Measurements from ENCODE around the gene FGFR2.

The FGFR2 gene

DNA sequence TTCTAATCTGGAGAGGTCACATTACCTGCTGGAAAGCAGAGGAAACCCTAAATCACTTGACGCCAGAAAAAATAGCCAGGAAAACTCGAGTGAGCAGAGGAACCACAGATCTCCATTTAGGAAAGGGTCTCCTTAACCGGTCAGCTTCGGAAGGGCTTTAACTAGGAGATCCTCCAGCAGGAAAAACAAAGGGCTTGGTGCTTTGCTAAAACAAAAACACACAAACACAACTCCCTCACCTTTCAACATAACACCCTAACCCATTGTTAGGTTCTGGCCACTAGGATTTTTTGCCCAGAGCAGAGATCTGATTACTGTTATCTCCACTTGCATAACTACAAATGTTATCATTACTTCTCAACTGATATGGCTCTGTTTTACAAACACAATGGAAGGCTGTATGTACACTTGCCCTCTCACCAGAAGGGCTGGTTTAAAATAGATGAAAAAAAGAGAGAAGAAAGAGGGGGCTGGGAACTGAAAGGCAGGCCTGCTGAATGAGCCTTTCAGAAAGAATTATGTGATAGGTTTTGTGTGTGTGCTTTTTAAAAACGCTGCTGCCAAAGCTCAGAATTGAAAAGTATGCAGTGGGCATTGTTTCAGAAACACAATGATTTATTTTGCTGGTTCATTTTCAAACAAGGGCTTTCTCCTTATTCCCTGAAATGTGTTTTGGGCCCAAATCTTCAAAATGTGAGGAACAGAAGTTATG, 161.5 kb downstream of the FGFR2 start:
- Mint-ChIP-seq H3K9me3 (peaks cover 4% of the 10 kb centered on the region), H3K36me3 (no peaks in the 10 kb centered on the region), H3K27ac (no peak overlapping the region), H3K4me3 (no peak overlapping the region), H3K4me1 (no peaks in the 10 kb centered on the region)
- no peak for ATAC-seq
- no peak for DNase-seq (ENCODE audit: low spot score in 2 of 2)

DNA sequence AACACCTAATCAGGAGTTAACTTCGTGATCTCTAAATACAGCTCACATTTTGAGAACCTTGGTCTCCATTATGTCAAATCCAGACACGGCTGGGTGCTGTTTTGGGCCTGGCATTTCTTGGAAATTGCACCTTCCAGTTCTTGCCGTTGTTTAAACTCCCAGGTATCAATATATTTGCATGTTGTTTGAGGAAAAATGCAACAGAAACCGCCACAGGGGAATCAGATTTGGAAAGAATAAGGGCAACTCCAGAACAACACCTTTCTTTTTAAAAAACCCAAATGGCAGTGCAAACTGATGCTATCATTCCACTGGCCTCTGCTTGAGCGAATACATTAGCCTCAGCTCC, 162.0 kb downstream of the FGFR2 start:
- DNase-seq (ENCODE audit: low spot score in 2 of 2) = no peak
- no peaks in the 10 kb centered on the region for H3K4me1 Mint-ChIP-seq
- no peak overlapping the region for H3K4me3 Mint-ChIP-seq
- peaks cover 4% of the 10 kb centered on the region for H3K9me3 Mint-ChIP-seq
- H3K27ac Mint-ChIP-seq = no peak overlapping the region
- no peak for ATAC-seq
- no peaks in the 10 kb centered on the region for H3K36me3 Mint-ChIP-seq

DNA sequence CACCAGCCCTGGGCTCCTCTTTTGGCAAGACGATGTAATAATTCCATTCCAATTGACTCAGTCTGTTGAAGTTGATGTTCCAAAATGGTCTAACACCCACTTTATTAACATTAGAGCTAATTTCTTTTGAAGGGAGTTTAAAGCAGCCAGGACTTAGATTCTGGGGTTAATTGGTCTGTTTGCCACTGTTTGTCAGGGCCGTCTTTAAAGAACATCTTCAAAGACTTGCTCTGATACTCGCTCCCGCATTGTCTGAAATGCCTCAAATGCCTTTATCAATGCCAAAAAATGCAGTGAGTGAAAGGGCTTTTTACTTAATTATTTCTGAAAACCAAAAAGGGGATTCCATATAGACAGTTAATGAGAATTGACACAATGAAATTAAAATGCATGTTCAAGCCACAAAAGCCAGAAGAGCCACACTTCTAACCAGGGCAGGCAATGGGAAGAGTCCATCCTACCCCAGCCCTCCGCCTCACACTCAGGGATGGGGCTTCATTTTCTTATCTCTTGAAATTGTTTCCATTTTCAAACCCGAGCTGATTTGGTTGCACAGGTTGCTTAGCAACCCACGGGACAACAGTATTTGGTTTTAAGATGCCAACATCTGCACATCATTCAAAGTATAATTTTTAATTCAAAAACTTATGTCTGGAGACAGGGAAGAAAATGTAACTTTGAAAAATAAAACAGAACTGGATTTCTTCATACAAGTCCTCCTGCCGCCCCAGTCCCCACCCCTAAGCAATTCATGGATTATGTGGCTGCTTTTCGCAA, 163.0 kb downstream of the FGFR2 start:
- ATAC-seq = no peak
- DNase-seq (ENCODE audit: low spot score in 2 of 2) = no peak
- no peaks in the 10 kb centered on the region for H3K4me1 Mint-ChIP-seq

DNA sequence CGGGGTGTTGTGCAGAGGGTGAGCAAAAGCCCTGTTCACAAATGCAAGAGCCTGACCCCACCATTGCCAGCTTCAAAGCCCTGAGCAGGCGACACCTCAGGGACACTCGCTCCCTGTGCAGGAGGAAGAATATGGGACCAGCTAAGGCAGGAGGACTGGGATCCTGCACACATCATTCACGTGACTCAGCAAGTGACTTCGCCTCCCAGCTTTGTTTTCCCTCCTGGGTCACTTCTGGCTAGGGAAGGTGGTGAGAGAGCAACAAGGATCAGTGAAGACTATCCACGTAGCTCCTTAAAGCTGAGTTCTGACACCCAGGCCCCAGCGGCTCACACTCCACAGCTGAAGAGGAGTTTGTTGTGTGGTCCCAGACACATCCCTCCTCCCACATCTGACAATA, 164.3 kb downstream of the FGFR2 start:
- Mint-ChIP-seq H3K4me1 (no peaks in the 10 kb centered on the region), H3K9me3 (peaks cover 4% of the 10 kb centered on the region), H3K4me3 (no peak overlapping the region), H3K27ac (no peak overlapping the region), H3K36me3 (no peaks in the 10 kb centered on the region)
- DNase-seq (ENCODE audit: low spot score in 2 of 2) (no peak), ATAC-seq (peak; percentile 19)

More for the DNA sequence above, 163.0 kb downstream of the FGFR2 start:
- Mint-ChIP-seq H3K9me3 (peaks cover 4% of the 10 kb centered on the region), H3K4me3 (no peak overlapping the region), H3K36me3 (no peaks in the 10 kb centered on the region), H3K27ac (no peak overlapping the region)

DNA sequence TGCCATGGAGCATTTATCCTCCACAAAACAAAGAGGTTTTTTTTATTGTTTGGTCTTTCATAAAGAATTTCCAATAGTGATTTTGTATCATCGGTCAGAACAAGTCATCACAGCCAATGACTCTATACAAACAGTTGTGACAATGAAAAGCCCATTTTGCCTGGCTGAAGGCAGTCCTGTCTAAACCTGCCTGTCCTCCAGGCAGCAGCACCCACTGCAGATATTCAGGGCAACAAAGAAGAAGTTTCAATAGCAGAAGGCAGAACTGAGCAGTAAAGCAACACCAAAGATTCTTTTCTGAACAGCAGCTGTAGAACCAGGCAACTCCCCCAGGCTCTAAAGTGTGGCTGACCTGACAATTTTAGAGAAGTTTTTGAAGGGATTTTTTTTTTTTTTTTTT, 169.4 kb downstream of the FGFR2 start:
- DNase-seq (ENCODE audit: low spot score in 2 of 2) = no peak
- Mint-ChIP-seq H3K4me1 (no peaks in the 10 kb centered on the region), H3K9me3 (peaks cover 4% of the 10 kb centered on the region), H3K4me3 (no peak overlapping the region), H3K36me3 (no peaks in the 10 kb centered on the region), H3K27ac (no peak overlapping the region)
- no peak for ATAC-seq

All from stimulated activated effector memory CD8-positive, alpha-beta T cell treated with anti-CD3 and anti-CD28 coated beads, Interleukin-12 subunit alpha, Interleukin-12 subunit beta, amount 100 ng/mL, for 72 hours (primary cell).